Heart left ventricle (tissue), 13 donors: ENCODE measurements around the gene GALNT10.

Source experiments
- CTCF ChIP-seq, 12 donors: fragments of 200-600 bp; sonication (generic) in 4 of 12; IDR thresholded peaks; one replicate each; pipeline versions ENCODE4 v1.5.0 to v1.8.0; 2018 to 2022; ENCODE audit warnings: antibody characterized with exemption in 12 of 12, mild to moderate bottlenecking in 5 of 12
- POLR2A ChIP-seq, 2 donors: fragments of 450-650 bp; IDR thresholded peaks; one replicate each; pipeline ENCODE4 v1.6.1; 2017; ENCODE audit warnings: antibody characterized with exemption in 2 of 2, mild to moderate bottlenecking in 2 of 2, moderate library complexity in 2 of 2
- donor health status: ischemic (EF 13 %, LVEDD 7.1; RV severe dilation, severe dysfunction).
- donor health status: DM: no; HTN: yes; CAD: no.
- donor health status: DM: no; HTN: no; CAD: no.
- donor health status: ischemic (EF 25% LVEDD 6.9; RV normal size, moderate dysfunction).
- donor health status: ischemic (EF 25% LVEDD 5.7; RV mildly dilated, moderate dysfunction).
- donor health status: ischemic (EF 35%, LVEDD 5.7; RV mildly dilated, moderate dysfunction).
- donor health status: nonischemic (EF 11% LVEDD 7.7; RV severe dilation, severe dysfunction).
- donor health status: DM: yes; HTN: yes; CAD: no.
- donor health status: PGD.
- donor health status: ischemic (EF 29% LVEDD 5.4; RV normal size, mild dysfunction).
- donor health status: nonischemic (EF 23%, LVEDD 6.1; RV moderate dilation, normal function).

GRCh38 chr5:154197801-154198491, 7.4 kb downstream of the GALNT10 start:
- TF ChIP-seq CTCF (IDR thresholded peaks at IDR 0.05) (no peak), POLR2A (IDR thresholded peaks at IDR 0.05) (no peak)
